GM18861 (cell line): ENCODE results near the gene GALNT7.

Experiments
- ATAC-seq: cut with Tn5 transposase; IDR thresholded peaks from one replicate; pipeline ENCODE4 v1.9.1; 2021; ENCODE audit not compliant: unreplicated experiment

Gene GALNT7

GRCh38 chr4:173288698-173289352 lies 120.2 kb downstream of the GALNT7 start:
- ATAC-seq = peak; percentile 21

- ATAC-seq = no peak
Observed at GRCh38 chr4:173289353-173289727, 120.7 kb downstream of the GALNT7 start.

GRCh38 chr4:173291899-173292298 lies 123.3 kb downstream of the GALNT7 start:
- no peak for ATAC-seq

GRCh38 chr4:173293663-173294062 lies 125.1 kb downstream of the GALNT7 start:
- no peak for ATAC-seq

GRCh38 chr4:173294444-173294843 lies 125.8 kb downstream of the GALNT7 start:
- ATAC-seq = no peak

GRCh38 chr4:173301518-173302201 lies 133.0 kb downstream of the GALNT7 start:
- peak; percentile 70 for ATAC-seq

- no peak for ATAC-seq
Observed at GRCh38 chr4:173307778-173308177, 139.2 kb downstream of the GALNT7 start.

GRCh38 chr4:173311368-173311767 lies 142.8 kb downstream of the GALNT7 start:
- ATAC-seq = no peak

GRCh38 chr4:173314715-173315114 lies 146.1 kb downstream of the GALNT7 start:
- ATAC-seq = no peak

- ATAC-seq = no peak
Observed at GRCh38 chr4:173316060-173316459, 147.4 kb downstream of the GALNT7 start.

GRCh38 chr4:173317004-173317403 lies 148.4 kb downstream of the GALNT7 start:
- ATAC-seq = no peak

- no peak for ATAC-seq
Observed at GRCh38 chr4:173318240-173318639, 149.6 kb downstream of the GALNT7 start.

- ATAC-seq = peak; percentile 47
Observed at GRCh38 chr4:173318648-173319211, 150.1 kb downstream of the GALNT7 start.

GRCh38 chr4:173319696-173320095 lies 151.1 kb downstream of the GALNT7 start:
- ATAC-seq = no peak

- ATAC-seq = no peak
Observed at GRCh38 chr4:173325007-173325736, 156.6 kb downstream of the GALNT7 start.

GRCh38 chr4:173328236-173328901 lies 159.8 kb downstream of the GALNT7 start:
- ATAC-seq = no peak

- no peak for ATAC-seq
Observed at GRCh38 chr4:173330590-173330989, 162.0 kb downstream of the GALNT7 start.

- ATAC-seq = no peak
Observed at GRCh38 chr4:173332021-173332487, 163.4 kb downstream of the GALNT7 start.

- no peak for ATAC-seq
Observed at GRCh38 chr4:173332963-173333657, 164.5 kb downstream of the GALNT7 start.

GRCh38 chr4:173333658-173334084 lies 165.1 kb downstream of the GALNT7 start:
- ATAC-seq = no peak
